Gastroesophageal sphincter (tissue), 4 donors: ENCODE measurements around the gene BTBD9. TPM values are rescaled to one million over a fixed set of nuclear protein-coding genes. Genes with fewer than 3 reads are reported as not detected.

ENCODE experiments used
- ATAC-seq: fragments of 150-250 bp; one replicate; pipeline ENCODE4 v1.9.1; 2016; ENCODE audit warnings: mild to moderate bottlenecking, moderate library complexity
- H3K27ac ChIP-seq, 4 donors: fragments of 200-600 bp; sonication (generic) in 3 of 4; 1 replicate in 3 of 4; 2 replicates in 1 of 4; pipeline ENCODE4 v1.5.1; 2016 to 2019
- H3K27me3 ChIP-seq: fragments of 200-600 bp; sonication (generic); one replicate; pipeline ENCODE4 v1.5.1; 2019
- H3K36me3 ChIP-seq, 2 donors: fragments of 200-600 bp; sonication (generic); one replicate each; pipeline ENCODE4 v1.5.1; 2019; ENCODE audit warnings: control low read depth in 1 of 2
- H3K4me1 ChIP-seq, 3 donors: fragments of 200-600 bp; sonication (generic); 1 replicate in 2 of 3; 2 replicates in 1 of 3; pipeline ENCODE4 v1.5.1; 2016 to 2019; ENCODE audit warnings: control low read depth in 2 of 3
- H3K4me3 ChIP-seq, 2 donors: fragments of 200-600 bp; sonication (generic); one replicate each; pipeline ENCODE4 v1.5.1; 2019; ENCODE audit warnings: mild to moderate bottlenecking in 1 of 2, moderate library complexity in 1 of 2
- H3K9me3 ChIP-seq, 3 donors: fragments of 200-600 bp; sonication (generic); one replicate each; pipeline ENCODE4 v1.5.1; 2017 to 2019; ENCODE audit warnings: control low read depth in 2 of 3
- EP300 ChIP-seq: sonication (generic); formaldehyde crosslinking; IDR thresholded peaks from one replicate; pipeline ENCODE4 v1.6.1; 2017; ENCODE audit warnings: antibody characterized with exemption, mild to moderate bottlenecking
- POLR2A ChIP-seq, 2 donors: fragments of 450-650 bp; IDR thresholded peaks; one replicate each; pipeline ENCODE4 v1.6.1; 2017; ENCODE audit warnings: antibody characterized with exemption in 2 of 2, mild to moderate bottlenecking in 2 of 2, moderate library complexity in 1 of 2
- POLR2AphosphoS5 ChIP-seq: sonication (generic); formaldehyde crosslinking; IDR thresholded peaks from one replicate; pipeline ENCODE4 v1.6.1; 2017; ENCODE audit warnings: antibody characterized with exemption
- WGBS, 2 donors: methylation state at CpG; one replicate each; pipeline ENCODE4 v1.1.5; 2018; ENCODE audit warnings: low coverage in 1 of 2; 5-methylcytosine and 5-hydroxymethylcytosine counted together
- total RNA-seq, 4 donors: library from RNA; depleted of rRNA; stranded (reverse); fragments of >200 nt; gene quantifications; one replicate each; pipeline ENCODE4 v1.1.0, GENCODE V29; 2016
- TF ChIP-seq, protein P1 (sequence below), 4 experiments: fragments of 200-600 bp in 2 of 4; fragments of 450-650 bp in 2 of 4; sonication (generic) in 1 of 4; IDR thresholded peaks; one replicate each; pipeline ENCODE4 v1.5.1; 2017 to 2019; ENCODE audit warnings: antibody characterized with exemption in 4 of 4, mild to moderate bottlenecking in 2 of 4, moderate library complexity in 2 of 4

BTBD9 gene
- total RNA-seq, 4 donors from 2014 or later = 11.3 to 18.9 (median 13.8) TPM

- no peak overlapping the region for H3K27ac ChIP-seq
- no peaks in the 10 kb centered on the region for H3K27me3 ChIP-seq
- ATAC-seq = no peak
These were observed 419.5 kb downstream of the BTBD9 start for GRCh38 chr6:38220069-38220723.

GRCh38 chr6:38218235-38218634 is 421.5 kb downstream of the BTBD9 start:
- Histone ChIP-seq H3K4me1 (peaks cover 0 to 22% (median 6%) of the 10 kb centered on the region in 3 donors), H3K4me3 (no peak overlapping the region), H3K27me3 (no peaks in the 10 kb centered on the region), H3K9me3 (no peaks in the 10 kb centered on the region), H3K27ac (no peak overlapping the region), H3K36me3 (no peaks in the 10 kb centered on the region)
- TF ChIP-seq POLR2AphosphoS5 (no peak), EP300 (no peak), POLR2A (IDR thresholded peaks at IDR 0.05) (no peak)
- TF ChIP-seq, protein P1, sequence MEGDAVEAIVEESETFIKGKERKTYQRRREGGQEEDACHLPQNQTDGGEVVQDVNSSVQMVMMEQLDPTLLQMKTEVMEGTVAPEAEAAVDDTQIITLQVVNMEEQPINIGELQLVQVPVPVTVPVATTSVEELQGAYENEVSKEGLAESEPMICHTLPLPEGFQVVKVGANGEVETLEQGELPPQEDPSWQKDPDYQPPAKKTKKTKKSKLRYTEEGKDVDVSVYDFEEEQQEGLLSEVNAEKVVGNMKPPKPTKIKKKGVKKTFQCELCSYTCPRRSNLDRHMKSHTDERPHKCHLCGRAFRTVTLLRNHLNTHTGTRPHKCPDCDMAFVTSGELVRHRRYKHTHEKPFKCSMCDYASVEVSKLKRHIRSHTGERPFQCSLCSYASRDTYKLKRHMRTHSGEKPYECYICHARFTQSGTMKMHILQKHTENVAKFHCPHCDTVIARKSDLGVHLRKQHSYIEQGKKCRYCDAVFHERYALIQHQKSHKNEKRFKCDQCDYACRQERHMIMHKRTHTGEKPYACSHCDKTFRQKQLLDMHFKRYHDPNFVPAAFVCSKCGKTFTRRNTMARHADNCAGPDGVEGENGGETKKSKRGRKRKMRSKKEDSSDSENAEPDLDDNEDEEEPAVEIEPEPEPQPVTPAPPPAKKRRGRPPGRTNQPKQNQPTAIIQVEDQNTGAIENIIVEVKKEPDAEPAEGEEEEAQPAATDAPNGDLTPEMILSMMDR (IDR thresholded peaks at IDR 0.05) = no peak
- ATAC-seq = no peak
- 91 to 100% methylated on average over 1 of the region's 1 CpG for WGBS, 2 donors

More at GRCh38 chr6:38220069-38220723, 419.5 kb downstream of the BTBD9 start:
- Histone ChIP-seq H3K9me3 (no peaks in the 10 kb centered on the region), H3K36me3 (no peaks in the 10 kb centered on the region), H3K4me3 (no peak overlapping the region), H3K4me1 (peaks cover 0 to 3% (median 0%) of the 10 kb centered on the region in 3 donors)
- TF ChIP-seq POLR2AphosphoS5 (no peak), EP300 (no peak), POLR2A (IDR thresholded peaks at IDR 0.05) (no peak)
- TF ChIP-seq, protein P1 (IDR thresholded peaks at IDR 0.05) = no peak
- 89% methylated on average over 3 of the region's 4 CpGs for WGBS, 2 donors

GRCh38 chr6:38216451-38216850 is 423.3 kb downstream of the BTBD9 start:
- no peak for ATAC-seq
- Histone ChIP-seq H3K27me3 (no peaks in the 10 kb centered on the region), H3K9me3 (no peaks in the 10 kb centered on the region), H3K27ac (no peak overlapping the region), H3K4me3 (no peak overlapping the region), H3K36me3 (no peaks in the 10 kb centered on the region), H3K4me1 (peaks cover 0 to 40% (median 12%) of the 10 kb centered on the region in 3 donors)
- WGBS, 2 donors = 75% methylated on average over 1 of the region's 3 CpGs; no CpG with 5 or more reads in 1 of the 2 donors
- TF ChIP-seq POLR2A (IDR thresholded peaks at IDR 0.05) = no peak
- TF ChIP-seq POLR2AphosphoS5 = no peak
- no peak for TF ChIP-seq EP300
- TF ChIP-seq, protein P1 (IDR thresholded peaks at IDR 0.05) = no peak

GRCh38 chr6:38215651-38216311 is 423.9 kb downstream of the BTBD9 start:
- ATAC-seq = no peak
- Histone ChIP-seq H3K36me3 (no peaks in the 10 kb centered on the region), H3K4me3 (no peak overlapping the region), H3K27ac (no peak overlapping the region), H3K4me1 (peaks cover 0 to 44% (median 12%) of the 10 kb centered on the region in 3 donors), H3K9me3 (no peaks in the 10 kb centered on the region), H3K27me3 (no peaks in the 10 kb centered on the region)
- 90 to 95% methylated on average over 4 of the region's 5 CpGs for WGBS, 2 donors
- TF ChIP-seq, protein P1 (IDR thresholded peaks at IDR 0.05) = no peak
- TF ChIP-seq POLR2AphosphoS5 (no peak), EP300 (no peak), POLR2A (IDR thresholded peaks at IDR 0.05) (no peak)
